ENCODE measurements around the gene RPP38.

GRCh38 chr10:15091418-15091817, 5.7 kb upstream of the RPP38 start:
- TF ChIP-seq CTCF (IDR thresholded peaks at IDR 0.05; ENCODE audit: borderline replicate concordance, extremely low read depth, low read length, poor library complexity, severe bottlenecking) (no peak), EZH2 (IDR thresholded peaks at IDR 0.05; ENCODE audit: borderline replicate concordance, low read depth, low read length, severe bottlenecking) (no peak)
